Lower lobe of right lung (tissue), 2 donors: ENCODE results near the gene TNFSF13B. TPM values are rescaled to one million over a fixed set of nuclear protein-coding genes. Genes with fewer than 3 reads are reported as not detected.

Experiments used
- ATAC-seq, 2 donors: fragments of 200-7000 bp; cut with Tn5 transposase; one replicate each; pipeline ENCODE4 v1.9.1; 2020 to 2022; ENCODE audit warnings: mild to moderate bottlenecking in 2 of 2, moderate library complexity in 2 of 2
- DNase-seq: peaks from one replicate; pipeline ENCODE4 v3.0.0-alpha.2; 2020
- H3K27ac ChIP-seq: fragments of 200-600 bp; one replicate; pipeline ENCODE4 v1.8.0; 2022
- H3K27me3 ChIP-seq: fragments of 200-600 bp; one replicate; pipeline ENCODE4 v1.8.0; 2022; ENCODE audit warnings: low read depth
- H3K36me3 ChIP-seq: fragments of 200-600 bp; one replicate; pipeline ENCODE4 v1.8.0; 2022; ENCODE audit warnings: mild to moderate bottlenecking
- H3K4me1 ChIP-seq: fragments of 200-600 bp; one replicate; pipeline ENCODE4 v1.8.0; 2022
- H3K4me3 ChIP-seq: fragments of 200-600 bp; one replicate; pipeline ENCODE4 v1.8.0; 2022; ENCODE audit warnings: mild to moderate bottlenecking
- H3K9me3 ChIP-seq: fragments of 200-600 bp; one replicate; pipeline ENCODE4 v1.8.0; 2022
- intact Hi-C: fragments of 100-400 bp; cut with DNase I; formaldehyde crosslinking; loops from one replicate; pipeline ENCODE4 v1.11.0; 2022
- total RNA-seq: library from RNA; stranded (reverse); fragmentation: NEBNext Ultra II Directional; extraction: Animal tissue kit (Norgen Biotek cat#: 25700); gene quantifications from one replicate; pipeline ENCODE4 v1.2.1, GENCODE V29; 2021
- TF ChIP-seq, protein P1 (sequence below): fragments of 200-600 bp; IDR thresholded peaks from one replicate; pipeline ENCODE4 v1.8.0; 2022; ENCODE audit warnings: antibody characterized with exemption, mild to moderate bottlenecking
- donor health status: DM: no; HTN: yes; CAD: no; lungs with severe emphysema.

The TNFSF13B gene
- total RNA-seq, 1 donor from 2014 or later = 26.6 TPM

- intact Hi-C loops = no loop called here
- H3K27ac ChIP-seq = no peak overlapping the region
- TF ChIP-seq, protein P1, sequence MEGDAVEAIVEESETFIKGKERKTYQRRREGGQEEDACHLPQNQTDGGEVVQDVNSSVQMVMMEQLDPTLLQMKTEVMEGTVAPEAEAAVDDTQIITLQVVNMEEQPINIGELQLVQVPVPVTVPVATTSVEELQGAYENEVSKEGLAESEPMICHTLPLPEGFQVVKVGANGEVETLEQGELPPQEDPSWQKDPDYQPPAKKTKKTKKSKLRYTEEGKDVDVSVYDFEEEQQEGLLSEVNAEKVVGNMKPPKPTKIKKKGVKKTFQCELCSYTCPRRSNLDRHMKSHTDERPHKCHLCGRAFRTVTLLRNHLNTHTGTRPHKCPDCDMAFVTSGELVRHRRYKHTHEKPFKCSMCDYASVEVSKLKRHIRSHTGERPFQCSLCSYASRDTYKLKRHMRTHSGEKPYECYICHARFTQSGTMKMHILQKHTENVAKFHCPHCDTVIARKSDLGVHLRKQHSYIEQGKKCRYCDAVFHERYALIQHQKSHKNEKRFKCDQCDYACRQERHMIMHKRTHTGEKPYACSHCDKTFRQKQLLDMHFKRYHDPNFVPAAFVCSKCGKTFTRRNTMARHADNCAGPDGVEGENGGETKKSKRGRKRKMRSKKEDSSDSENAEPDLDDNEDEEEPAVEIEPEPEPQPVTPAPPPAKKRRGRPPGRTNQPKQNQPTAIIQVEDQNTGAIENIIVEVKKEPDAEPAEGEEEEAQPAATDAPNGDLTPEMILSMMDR = no peak
- H3K27me3 ChIP-seq = no peaks in the 10 kb centered on the region
- H3K4me3 ChIP-seq = no peak overlapping the region
- H3K9me3 ChIP-seq = no peaks in the 10 kb centered on the region
- ATAC-seq (no peak), DNase-seq (no peak)
- no peaks in the 10 kb centered on the region for H3K4me1 ChIP-seq
- H3K36me3 ChIP-seq = no peaks in the 10 kb centered on the region
Observed at GRCh38 chr13:108346376-108346775, 76.9 kb downstream of the TNFSF13B start.

GRCh38 chr13:108349269-108349668 is 79.8 kb downstream of the TNFSF13B start:
- intact Hi-C loops = no loop called here
- H3K27ac ChIP-seq = no peak overlapping the region
- no peaks in the 10 kb centered on the region for H3K9me3 ChIP-seq
- no peaks in the 10 kb centered on the region for H3K4me1 ChIP-seq
- H3K27me3 ChIP-seq = no peaks in the 10 kb centered on the region
- DNase-seq = no peak
- TF ChIP-seq, protein P1 = no peak
- no peak overlapping the region for H3K4me3 ChIP-seq
- H3K36me3 ChIP-seq = no peaks in the 10 kb centered on the region
- ATAC-seq = no peak

DNA sequence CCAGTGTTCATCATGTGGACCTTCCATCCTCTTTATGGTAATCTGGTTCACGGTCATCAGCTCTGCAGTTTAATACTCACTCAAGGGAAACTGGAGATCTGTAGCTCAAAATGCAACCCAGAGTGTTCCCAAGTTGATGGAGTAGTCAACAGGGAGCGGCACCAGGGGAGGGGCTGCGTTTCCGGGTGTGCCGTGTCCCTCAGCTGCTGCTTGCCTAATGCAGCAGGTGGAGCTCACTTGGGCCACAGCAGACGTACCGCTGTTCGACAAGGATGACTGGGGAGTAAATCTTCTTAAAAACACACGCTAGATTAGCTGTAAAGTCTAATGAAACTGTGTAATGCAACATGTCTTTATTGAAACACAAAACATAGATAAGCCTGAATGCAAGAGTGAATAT is 81.1 kb downstream of the TNFSF13B start:
- Histone ChIP-seq H3K27ac (no peak overlapping the region), H3K9me3 (no peaks in the 10 kb centered on the region), H3K4me3 (no peak overlapping the region), H3K4me1 (no peaks in the 10 kb centered on the region), H3K36me3 (no peaks in the 10 kb centered on the region), H3K27me3 (no peaks in the 10 kb centered on the region)
- DNase-seq (no peak), ATAC-seq (no peak)
- TF ChIP-seq, protein P1 = no peak
- intact Hi-C loops = no loop called here

DNA sequence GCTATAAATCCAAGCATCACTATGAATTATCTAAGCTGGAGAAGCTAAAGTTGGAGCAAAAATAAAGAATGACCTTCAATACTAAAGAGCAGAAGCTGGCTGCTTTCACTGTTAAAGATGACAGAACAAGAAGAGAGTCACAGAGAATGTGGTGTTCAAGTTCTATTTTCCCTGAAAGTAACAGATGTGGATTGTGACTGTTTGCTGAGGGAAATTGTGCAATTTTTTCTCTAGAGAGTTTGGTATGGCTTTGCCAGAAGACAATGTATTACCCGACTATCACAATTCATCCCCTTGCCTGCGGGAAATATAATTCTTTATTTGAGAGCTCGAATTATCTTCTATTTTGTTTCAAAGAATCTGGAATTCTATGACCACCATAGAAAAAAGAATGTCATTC is 83.1 kb downstream of the TNFSF13B start:
- no peaks in the 10 kb centered on the region for H3K36me3 ChIP-seq
- no peak overlapping the region for H3K27ac ChIP-seq
- H3K4me1 ChIP-seq = no peaks in the 10 kb centered on the region
- intact Hi-C loops = no loop called here
- DNase-seq (no peak), ATAC-seq (no peak)
- H3K4me3 ChIP-seq = no peak overlapping the region
- no peaks in the 10 kb centered on the region for H3K27me3 ChIP-seq
- H3K9me3 ChIP-seq = no peaks in the 10 kb centered on the region
- TF ChIP-seq, protein P1 = no peak

DNA sequence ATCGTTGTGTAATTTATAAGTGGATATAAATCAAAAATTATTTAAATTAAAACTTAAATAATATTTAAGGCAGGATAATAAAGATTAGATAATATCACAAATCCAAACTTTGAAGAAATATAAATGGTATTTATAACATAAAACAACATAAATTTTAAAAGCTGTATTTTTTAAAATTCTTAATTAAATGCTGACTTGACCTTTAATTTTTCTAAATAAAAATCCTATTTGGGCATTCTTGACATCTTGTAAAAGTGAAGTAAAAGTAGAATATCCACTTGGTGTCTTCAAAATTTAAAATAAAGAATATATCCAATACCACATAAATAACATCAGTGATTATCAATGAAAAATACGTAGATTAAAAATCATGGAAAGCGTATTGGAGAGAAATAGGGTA is 87.7 kb downstream of the TNFSF13B start:
- Histone ChIP-seq H3K27ac (no peak overlapping the region), H3K27me3 (no peaks in the 10 kb centered on the region), H3K9me3 (no peaks in the 10 kb centered on the region), H3K36me3 (no peaks in the 10 kb centered on the region), H3K4me1 (no peaks in the 10 kb centered on the region), H3K4me3 (no peak overlapping the region)
- DNase-seq (no peak), ATAC-seq (no peak)
- intact Hi-C loops = no loop called here
- TF ChIP-seq, protein P1 = no peak

Other genes with a start within 250 kb of the TNFSF13B start
- 10.4 TPM for gene LIG4, start 54.2 kb upstream of the TNFSF13B start, total RNA-seq
- gene ABHD13, start 51.3 kb upstream of the TNFSF13B start, total RNA-seq = 10.5 TPM